HEK293 (cell line): ENCODE measurements around the gene TRIM34.

Source experiments
- CTCF ChIA-PET: fragments of 350-600 bp; formaldehyde crosslinking; extraction: SDS; loops from one replicate; lab custom pipeline; 2021; ENCODE audit warnings: antibody characterized with exemption; lab: Yijun Ruan, JAX
- POLR2A ChIA-PET: fragments of 300-600 bp; formaldehyde crosslinking; extraction: SDS; loops from one replicate; lab custom pipeline; 2020; ENCODE audit warnings: antibody characterized with exemption, inconsistent platforms; lab: Yijun Ruan, JAX
- H3K27ac ChIP-seq: fragments of 200-500 bp; sonication (Bioruptor generic); 2 replicates; pipeline ENCODE4 v1.5.1; 2014; ENCODE audit warnings: low read depth, low read length, control low read depth, inconsistent platforms; ENCODE audit errors: extremely low read depth
- H3K36me3 ChIP-seq, 2 experiments: fragments of 200-500 bp in 1 of 2; sonication (Bioruptor generic) in 1 of 2; 1 replicate in 1 of 2; 2 replicates in 1 of 2; pipeline ENCODE4 v1.5.1; 2014 to 2017; ENCODE audit warnings: inconsistent platforms in 2 of 2, low read length in 2 of 2; ENCODE audit not compliant: control insufficient read depth in 2 of 2, insufficient read depth in 1 of 2
- H3K4me1 ChIP-seq: fragments of 200-500 bp; sonication (Bioruptor generic); 2 replicates; pipeline ENCODE4 v1.5.1; 2014; ENCODE audit warnings: mild to moderate bottlenecking, low read length, inconsistent platforms; ENCODE audit not compliant: control insufficient read depth, insufficient read depth
- H3K4me3 ChIP-seq: 2 replicates; pipeline ENCODE4 v1.5.1; 2011; ENCODE audit warnings: low read depth, mild to moderate bottlenecking, control low read depth, low read length, moderate library complexity
- H3K9me3 ChIP-seq: fragments of 200-500 bp; sonication (Bioruptor generic); 2 replicates; pipeline ENCODE4 v1.5.1; 2014; ENCODE audit warnings: low read depth, low read length, inconsistent platforms; ENCODE audit not compliant: control insufficient read depth, insufficient read depth
- GLI2 ChIP-seq: fragments of 450-650 bp; formaldehyde crosslinking; IDR thresholded peaks from 2 replicates; pipeline ENCODE4; 2017; ENCODE audit warnings: missing biosample characterization, missing genetic modification characterization, low read depth, borderline replicate concordance
- HIC1 ChIP-seq: fragments of 450-650 bp; formaldehyde crosslinking; IDR thresholded peaks from 2 replicates; pipeline ENCODE4 v1.5.1; 2016; ENCODE audit warnings: missing biosample characterization, missing genetic modification characterization
- HOXD13 ChIP-seq: sonication (generic); formaldehyde crosslinking; IDR thresholded peaks from 2 replicates; pipeline ENCODE4 v1.8.0; 2022; ENCODE audit warnings: missing genetic modification reagents, borderline replicate concordance
- IKZF3 ChIP-seq: fragments of 450-650 bp; IDR thresholded peaks from 2 replicates; pipeline ENCODE4 v1.5.0; 2018; ENCODE audit warnings: missing biosample characterization, mild to moderate bottlenecking, missing genetic modification characterization, moderate library complexity
- MEIS1 ChIP-seq: sonication (generic); formaldehyde crosslinking; IDR thresholded peaks from 2 replicates; pipeline ENCODE4 v1.8.1; 2022; ENCODE audit warnings: missing genetic modification reagents, mild to moderate bottlenecking, borderline replicate concordance
- TCF7L2 ChIP-seq: IDR thresholded peaks from 2 replicates; pipeline ENCODE4 v1.6.1; 2011; ENCODE audit warnings: low read depth, mild to moderate bottlenecking, inconsistent platforms, low read length, moderate library complexity, borderline replicate concordance
- TSHZ1 ChIP-seq: fragments of 450-650 bp; formaldehyde crosslinking; IDR thresholded peaks from 2 replicates; pipeline ENCODE4 v1.5.1; 2016; ENCODE audit warnings: missing biosample characterization, missing genetic modification characterization, borderline replicate concordance
- ZBTB17 ChIP-seq: fragments of 450-650 bp; formaldehyde crosslinking; IDR thresholded peaks from 2 replicates; pipeline ENCODE4 v1.5.1; 2016; ENCODE audit warnings: missing biosample characterization, missing genetic modification characterization
- ZFP3 ChIP-seq: fragments of 450-650 bp; formaldehyde crosslinking; IDR thresholded peaks from 2 replicates; pipeline ENCODE4 v1.5.1; 2016; ENCODE audit warnings: low read depth, missing biosample characterization, missing genetic modification characterization
- ZNF112 ChIP-seq: fragments of 450-650 bp; formaldehyde crosslinking; IDR thresholded peaks from 2 replicates; pipeline ENCODE4 v1.5.0; 2017; ENCODE audit warnings: missing biosample characterization, missing genetic modification characterization
- ZNF114 ChIP-seq: fragments of 450-650 bp; formaldehyde crosslinking; IDR thresholded peaks from 2 replicates; pipeline ENCODE4 v1.5.0; 2017; ENCODE audit warnings: missing biosample characterization, missing genetic modification characterization
- ZNF132 ChIP-seq: fragments of 450-650 bp; formaldehyde crosslinking; IDR thresholded peaks from 2 replicates; pipeline ENCODE4 v1.5.1; 2017; ENCODE audit warnings: missing biosample characterization, missing genetic modification characterization, borderline replicate concordance
- ZNF140 ChIP-seq: fragments of 450-650 bp; formaldehyde crosslinking; IDR thresholded peaks from 2 replicates; pipeline ENCODE4 v1.5.1; 2016; ENCODE audit warnings: missing biosample characterization, missing genetic modification characterization
- ZNF155 ChIP-seq: fragments of 450-650 bp; formaldehyde crosslinking; IDR thresholded peaks from 2 replicates; pipeline ENCODE4 v1.5.1; 2016; ENCODE audit warnings: missing biosample characterization, missing genetic modification characterization
- ZNF202 ChIP-seq: fragments of 450-650 bp; formaldehyde crosslinking; IDR thresholded peaks from 2 replicates; pipeline ENCODE4 v1.5.1; 2016; ENCODE audit warnings: missing biosample characterization, missing genetic modification characterization, borderline replicate concordance
- ZNF248 ChIP-seq: fragments of 450-650 bp; formaldehyde crosslinking; IDR thresholded peaks from 2 replicates; pipeline ENCODE4 v1.5.1; 2017; ENCODE audit warnings: missing biosample characterization, missing genetic modification characterization
- ZNF324 ChIP-seq: fragments of 450-650 bp; formaldehyde crosslinking; IDR thresholded peaks from 2 replicates; pipeline ENCODE4 v1.5.1; 2016; ENCODE audit warnings: missing biosample characterization, missing genetic modification characterization
- ZNF501 ChIP-seq: fragments of 450-650 bp; formaldehyde crosslinking; IDR thresholded peaks from 2 replicates; pipeline ENCODE4 v1.5.1; 2016; ENCODE audit warnings: missing biosample characterization, missing genetic modification characterization
- ZNF660 ChIP-seq: fragments of 450-650 bp; IDR thresholded peaks from 2 replicates; pipeline ENCODE4 v1.5.1; 2018; ENCODE audit warnings: missing biosample characterization, mild to moderate bottlenecking, missing genetic modification characterization
- ZNF670 ChIP-seq: fragments of 450-650 bp; formaldehyde crosslinking; IDR thresholded peaks from 2 replicates; pipeline ENCODE4 v1.5.1; 2016; ENCODE audit warnings: missing biosample characterization, missing genetic modification characterization, low read depth
- ZNF792 ChIP-seq: fragments of 450-650 bp; formaldehyde crosslinking; IDR thresholded peaks from 2 replicates; pipeline ENCODE4 v1.5.1; 2016; ENCODE audit warnings: missing biosample characterization, missing genetic modification characterization

Gene TRIM34

GRCh38 chr11:5688482-5688881 lies 63.7 kb downstream of the TRIM34 start:
- Histone ChIP-seq H3K27ac (no peak overlapping the region), H3K36me3 (no peaks in the 10 kb centered on the region), H3K4me1 (no peaks in the 10 kb centered on the region), H3K4me3 (no peak overlapping the region), H3K9me3 (no peaks in the 10 kb centered on the region)
- CTCF ChIA-PET, result interaction anchor here (0.6 kb wide), 1 partner anchor 408 kb away, joined by 3 read pairs; no protein-coding TSS in a partner anchor
- TF ChIP-seq ZNF112 (tag by site-specific recombination) (no peak), ZNF114 (tag by site-specific recombination) (no peak)
- POLR2A ChIA-PET, result interaction anchor here (1.0 kb wide), 1 partner anchor 93 kb away, joined by 4 read pairs; no protein-coding TSS in a partner anchor

GRCh38 chr11:5689551-5689983 lies 64.8 kb downstream of the TRIM34 start, which contains the start of gene TRIM22:
TSS of gene TRIM22 (plus strand) at chr11:5689790. CDS start at chr11:5696233, 6,443 bp downstream.
- ChIA-PET POLR2A (no interaction called here), CTCF (interaction anchor here (0.6 kb wide), 1 partner anchor 18 kb away, joined by 3 read pairs; no protein-coding TSS in a partner anchor)
- H3K36me3 ChIP-seq, result no peaks in the 10 kb centered on the region
- H3K27ac ChIP-seq, result no peak within 1 kb of the TSS
- no peak within 1 kb of the TSS; the same call in 1 of the 2 replicates for H3K4me3 ChIP-seq
- TF ChIP-seq ZBTB17 (peak; percentile 84), ZNF202 (tag by site-specific recombination) (no peak), TCF7L2 (no peak), ZNF114 (tag by site-specific recombination) (no peak), GLI2 (tag by site-specific recombination) (no peak)
- no peaks in the 10 kb centered on the region for H3K4me1 ChIP-seq
- no peaks in the 10 kb centered on the region for H3K9me3 ChIP-seq

- Histone ChIP-seq H3K9me3 (no peaks in the 10 kb centered on the region), H3K4me3 (no peak overlapping the region; the same call in 1 of the 2 replicates), H3K27ac (no peak overlapping the region), H3K36me3 (no peaks in the 10 kb centered on the region), H3K4me1 (no peaks in the 10 kb centered on the region)
- no peak for TF ChIP-seq ZNF660
- no peak for TF ChIP-seq ZNF670 (tag by site-specific recombination)
- no peak for TF ChIP-seq HOXD13 (CRISPR knock-in tag)
- TF ChIP-seq ZFP3 (tag by site-specific recombination), result no peak
- no peak for TF ChIP-seq ZNF132
- TF ChIP-seq MEIS1 (CRISPR knock-in tag), result no peak
- ChIA-PET CTCF (interaction anchor here (0.6 kb wide), 1 partner anchor 18 kb away, joined by 3 read pairs; no protein-coding TSS in a partner anchor), POLR2A (no interaction called here)
Observed at GRCh38 chr11:5690216-5690615, 65.4 kb downstream of the TRIM34 start.

GRCh38 chr11:5690736-5691135 lies 65.9 kb downstream of the TRIM34 start:
- POLR2A ChIA-PET, result no interaction called here
- Histone ChIP-seq H3K9me3 (no peaks in the 10 kb centered on the region), H3K27ac (no peak overlapping the region), H3K4me3 (no peak overlapping the region), H3K4me1 (no peaks in the 10 kb centered on the region), H3K36me3 (no peaks in the 10 kb centered on the region)
- CTCF ChIA-PET, result no interaction called here
- TF ChIP-seq ZNF324, result no peak
- no peak for TF ChIP-seq IKZF3 (tag by site-specific recombination)
- no peak for TF ChIP-seq TSHZ1 (tag by site-specific recombination)
- TF ChIP-seq ZNF501 (tag by site-specific recombination), result no peak
- TF ChIP-seq HIC1 (tag by site-specific recombination), result no peak
- TF ChIP-seq ZNF140 (tag by site-specific recombination), result no peak
- TF ChIP-seq ZNF792 (tag by site-specific recombination), result no peak
- no peak for TF ChIP-seq ZNF248 (tag by site-specific recombination)
- TF ChIP-seq ZNF155, result no peak
